NCI-H2196 treated with DMSO at 0.1 percent for 48 hours (cell line): Measurements from ENCODE around the gene LLPH.
"Not testable (repeated sequence)": the region's sequence is repeated elsewhere in the genome, so short reads cannot be mapped to it uniquely, and the experiment has no call there.

Experiments used
- DNase-seq: peaks from one replicate; lab custom pipeline; 2025; ENCODE audit not compliant: unreplicated experiment; lab: John Stamatoyannopoulos, UW

The LLPH gene

GRCh38 chr12:66130267-66131066 is at the start of gene LLPH:
TSS of gene LLPH (minus strand) at chr12:66130750. CDS start at chr12:66129106, 1,644 bp downstream.
- peak; percentile 74 for DNase-seq

GRCh38 chr12:66176105-66176900 is 45.8 kb upstream of the LLPH start:
- DNase-seq: no peak

- DNase-seq: not testable (repeated sequence)
These were observed 44.1 kb upstream of the LLPH start for GRCh38 chr12:66174391-66175325.

GRCh38 chr12:66170606-66171005 is 40.1 kb upstream of the LLPH start:
- no peak for DNase-seq

GRCh38 chr12:66169221-66170170 is 38.9 kb upstream of the LLPH start, which contains the start of gene TMBIM4:
TSS of gene TMBIM4 (minus strand) at chr12:66169996. CDS start at chr12:66169951, 45 bp downstream.
- DNase-seq: peak; percentile 81

GRCh38 chr12:66168410-66168809 is 37.9 kb upstream of the LLPH start:
- DNase-seq: no peak

- no peak for DNase-seq
These were observed 36.0 kb upstream of the LLPH start for GRCh38 chr12:66166561-66166960.

GRCh38 chr12:66165141-66165540 is 34.6 kb upstream of the LLPH start:
- no peak for DNase-seq

GRCh38 chr12:66164349-66164821 is 33.8 kb upstream of the LLPH start:
- no peak for DNase-seq

GRCh38 chr12:66163289-66163688 is 32.7 kb upstream of the LLPH start:
- DNase-seq: no peak

GRCh38 chr12:66162701-66163100 is 32.2 kb upstream of the LLPH start:
- no peak for DNase-seq

GRCh38 chr12:66160704-66161103 is 30.2 kb upstream of the LLPH start:
- DNase-seq: no peak

- DNase-seq: no peak
These were observed 28.6 kb upstream of the LLPH start for GRCh38 chr12:66159123-66159522.

- no peak for DNase-seq
These were observed 26.1 kb upstream of the LLPH start for GRCh38 chr12:66156654-66157053.

GRCh38 chr12:66154776-66155175 is 24.2 kb upstream of the LLPH start:
- no peak for DNase-seq

- DNase-seq: no peak
These were observed 22.2 kb upstream of the LLPH start for GRCh38 chr12:66152732-66153131.

- no peak for DNase-seq
These were observed 19.3 kb upstream of the LLPH start for GRCh38 chr12:66149702-66150398.

- DNase-seq: peak; percentile 27
These were observed 14.5 kb upstream of the LLPH start for GRCh38 chr12:66144791-66145754.
